ENCODE data around the gene TTLL3.

The TTLL3 gene

GRCh38 chr3:9806688-9807589 lies 3.1 kb upstream of the TTLL3 start:
- in situ Hi-C loops (cut with MboI; ENCODE audit: low sequenced_read_pairs) = no loop called here

GRCh38 chr3:9807981-9808344 lies 2.1 kb upstream of the TTLL3 start:
- in situ Hi-C loops (cut with MboI; ENCODE audit: low sequenced_read_pairs) = no loop called here

- in situ Hi-C loops (cut with MboI; ENCODE audit: low sequenced_read_pairs) = no loop called here
These were observed 1.6 kb upstream of the TTLL3 start for GRCh38 chr3:9808345-9809037.

- in situ Hi-C loops (cut with MboI; ENCODE audit: low sequenced_read_pairs) = no loop called here
These were observed 835 bp upstream of the TTLL3 start for GRCh38 chr3:9809239-9809614.

GRCh38 chr3:9810433-9810770 lies 340 bp downstream of the TTLL3 start:
- in situ Hi-C loops (cut with MboI; ENCODE audit: low sequenced_read_pairs) = no loop called here

GRCh38 chr3:9810846-9811245 lies 784 bp downstream of the TTLL3 start:
- in situ Hi-C loops (cut with MboI; ENCODE audit: low sequenced_read_pairs) = no loop called here

- in situ Hi-C loops (cut with MboI; ENCODE audit: low sequenced_read_pairs) = no loop called here
These were observed 2.9 kb downstream of the TTLL3 start for GRCh38 chr3:9812870-9813483.

GRCh38 chr3:9815986-9816385 lies 5.9 kb downstream of the TTLL3 start:
- in situ Hi-C loops (cut with MboI; ENCODE audit: low sequenced_read_pairs) = no loop called here

GRCh38 chr3:9817436-9817835 lies 7.4 kb downstream of the TTLL3 start:
- in situ Hi-C loops (cut with MboI; ENCODE audit: low sequenced_read_pairs) = no loop called here

- in situ Hi-C loops (cut with MboI; ENCODE audit: low sequenced_read_pairs) = no loop called here
These were observed 8.7 kb downstream of the TTLL3 start for GRCh38 chr3:9818666-9819335.

GRCh38 chr3:9820543-9820942 lies 10.5 kb downstream of the TTLL3 start:
- in situ Hi-C loops (cut with MboI; ENCODE audit: low sequenced_read_pairs) = no loop called here

GRCh38 chr3:9820946-9821345 lies 10.9 kb downstream of the TTLL3 start:
- in situ Hi-C loops (cut with MboI; ENCODE audit: low sequenced_read_pairs) = no loop called here

GRCh38 chr3:9825451-9826040 lies 15.5 kb downstream of the TTLL3 start:
- in situ Hi-C loops (cut with MboI; ENCODE audit: low sequenced_read_pairs) = no loop called here

GRCh38 chr3:9826815-9827573 lies 16.9 kb downstream of the TTLL3 start:
- in situ Hi-C loops (cut with MboI; ENCODE audit: low sequenced_read_pairs) = no loop called here

GRCh38 chr3:9828801-9829755 lies 19.0 kb downstream of the TTLL3 start:
- in situ Hi-C loops (cut with MboI; ENCODE audit: low sequenced_read_pairs) = no loop called here

- in situ Hi-C loops (cut with MboI; ENCODE audit: low sequenced_read_pairs) = no loop called here
These were observed 21.2 kb downstream of the TTLL3 start for GRCh38 chr3:9831253-9831652.

- in situ Hi-C loops (cut with MboI; ENCODE audit: low sequenced_read_pairs) = no loop called here
These were observed 23.0 kb downstream of the TTLL3 start for GRCh38 chr3:9833078-9833477.

GRCh38 chr3:9834520-9835380 lies 24.7 kb downstream of the TTLL3 start:
- in situ Hi-C loops (cut with MboI; ENCODE audit: low sequenced_read_pairs) = no loop called here
